NOMO-1 treated with DMSO at 0.1 percent for 48 hours (cell line): ENCODE results near the gene MT2A.

Source experiments
- DNase-seq: peaks from one replicate; lab custom pipeline; 2025; ENCODE audit not compliant: unreplicated experiment; lab: John Stamatoyannopoulos, UW

Gene MT2A

DNA sequence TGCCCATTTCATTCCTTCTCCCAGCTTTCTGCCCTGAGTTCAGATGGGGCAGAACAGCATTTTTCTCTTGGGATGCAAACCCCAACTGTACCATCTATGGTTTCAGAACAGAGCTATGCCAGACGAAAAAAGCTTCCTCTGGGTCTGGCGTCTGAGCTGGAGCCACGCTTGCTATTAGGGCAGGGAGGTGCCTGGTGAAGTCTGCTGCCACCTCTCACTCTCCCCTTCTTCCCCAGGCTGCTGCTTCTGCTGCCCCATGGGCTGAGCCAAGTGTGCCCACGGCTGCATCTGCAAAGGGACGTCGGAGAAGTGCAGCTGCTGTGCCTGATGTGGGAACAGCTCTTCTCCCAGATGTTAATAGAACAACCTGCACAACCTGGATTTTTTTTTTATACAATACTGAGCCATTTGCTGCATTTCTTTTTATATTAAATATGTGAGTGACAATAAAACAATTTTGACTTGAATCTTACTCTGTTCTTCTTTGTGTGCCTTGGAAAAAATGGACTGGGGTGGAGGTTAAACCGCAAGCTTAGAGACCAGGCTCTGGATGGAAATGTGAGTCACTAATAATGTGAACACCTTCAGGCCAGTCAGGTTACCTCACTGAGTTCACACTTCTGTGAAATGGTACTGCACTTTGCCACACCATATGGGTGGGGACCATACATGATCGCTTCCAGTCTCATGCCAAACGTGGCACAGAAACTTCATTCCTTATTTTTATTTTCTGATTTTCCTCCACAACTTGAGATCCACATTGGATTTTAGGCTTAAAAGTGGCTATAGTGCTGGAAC is 28.4 kb downstream of the MT2A start:
- DNase-seq, result no peak

DNA sequence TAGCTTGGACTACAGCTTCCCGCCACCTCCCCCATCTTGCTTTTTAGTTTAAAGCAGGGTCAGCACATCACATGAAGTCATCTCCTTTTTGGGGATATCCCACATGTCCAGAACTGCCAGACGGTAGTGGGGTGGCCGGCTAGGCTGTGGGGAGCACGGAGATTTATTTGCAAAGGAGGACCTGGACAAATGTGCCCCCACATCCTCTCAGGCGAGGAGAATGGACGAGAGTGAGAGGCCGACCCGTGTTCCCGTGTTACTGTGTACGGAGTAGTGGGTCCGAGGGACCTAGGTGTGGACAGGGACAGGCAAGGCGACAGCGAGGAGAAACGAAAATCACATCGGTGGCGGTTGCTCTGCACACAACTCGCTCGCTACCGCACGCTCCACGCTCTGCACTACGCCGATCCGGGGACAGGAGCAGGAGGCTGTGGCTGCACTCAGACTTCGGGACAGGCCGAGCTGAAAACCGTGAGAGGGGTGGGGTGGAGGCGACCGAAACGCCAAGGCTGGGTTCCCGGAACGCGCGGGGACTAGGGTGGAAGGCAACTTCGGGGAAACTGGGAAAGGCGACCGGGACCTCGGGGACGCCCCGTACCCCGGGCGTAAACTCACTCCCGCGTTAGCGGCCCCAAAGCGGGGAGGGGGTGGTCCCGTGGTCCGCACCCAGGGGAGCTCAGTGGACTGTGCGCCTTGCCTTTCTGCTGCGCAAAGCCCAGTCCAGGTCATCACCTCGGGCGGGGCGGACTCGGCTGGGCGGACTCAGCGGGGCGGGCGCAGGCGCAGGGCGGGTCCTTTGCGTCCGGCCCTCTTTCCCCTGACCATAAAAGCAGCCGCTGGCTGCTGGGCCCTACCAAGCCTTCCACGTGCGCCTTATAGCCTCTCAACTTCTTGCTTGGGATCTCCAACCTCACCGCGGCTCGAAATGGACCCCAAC is 29.7 kb downstream of the MT2A start, which contains the start of gene MT1A:
MT1A (plus strand) TSS at position 853 of the 937 bp plus-strand sequence; CDS start at position 926, 73 bp downstream.
- peak; percentile 17 for DNase-seq

DNA sequence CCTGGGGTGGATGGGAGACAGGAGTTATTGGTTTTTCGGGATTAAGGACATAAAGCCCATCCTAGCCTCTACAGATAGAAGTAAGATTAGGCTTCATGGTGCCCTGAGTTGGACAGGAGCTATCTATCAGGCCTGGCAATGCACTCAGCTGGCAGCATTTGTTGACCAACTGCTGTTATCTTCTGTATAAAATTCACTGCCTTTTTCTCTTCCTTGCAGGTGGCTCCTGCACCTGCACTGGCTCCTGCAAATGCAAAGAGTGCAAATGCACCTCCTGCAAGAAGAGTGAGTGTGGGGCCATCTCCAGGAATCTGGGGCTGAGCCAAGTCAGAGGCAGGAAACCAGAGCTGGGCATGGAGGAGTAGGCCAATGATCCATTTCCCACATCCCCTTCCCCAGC is 30.7 kb downstream of the MT2A start:
- DNase-seq, result no peak

DNA sequence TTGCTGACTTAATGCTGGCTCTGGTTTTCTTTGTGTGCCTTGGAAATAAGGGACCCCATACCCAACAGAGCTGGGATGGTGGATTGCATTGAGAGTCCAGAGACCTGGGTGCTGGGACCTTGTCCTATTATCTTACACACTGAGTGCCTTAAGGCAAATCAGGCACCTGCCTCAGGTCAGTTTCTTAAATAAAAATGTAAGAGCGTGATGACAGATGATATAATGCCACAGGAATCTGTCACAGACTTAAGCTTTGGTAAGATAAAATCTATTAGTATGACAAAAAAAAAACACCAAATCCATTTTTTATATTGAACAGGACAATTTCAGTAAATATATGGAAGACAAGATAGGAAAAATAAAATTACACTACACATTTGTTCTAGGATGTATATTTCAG is 31.7 kb downstream of the MT2A start:
- no peak for DNase-seq

DNA sequence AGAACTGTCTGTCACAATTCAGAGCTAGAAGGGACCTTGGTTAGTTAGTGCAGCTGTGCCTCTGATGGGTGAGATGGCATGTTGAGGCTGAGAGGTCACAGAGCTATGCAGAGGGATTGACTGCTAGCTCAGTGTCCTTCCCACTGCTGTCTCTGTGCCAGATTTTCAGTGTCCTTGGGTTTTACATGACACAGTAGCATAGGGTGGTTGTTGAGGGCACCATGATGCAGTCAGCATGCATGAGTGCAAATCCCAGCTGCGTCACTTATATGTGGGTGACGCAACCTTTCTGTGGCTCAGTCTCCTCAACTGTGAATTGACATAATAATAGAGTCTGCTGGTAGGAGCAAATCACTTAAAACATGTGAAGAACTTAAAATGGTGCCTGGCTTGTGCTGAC is 32.8 kb downstream of the MT2A start:
- no peak for DNase-seq

DNA sequence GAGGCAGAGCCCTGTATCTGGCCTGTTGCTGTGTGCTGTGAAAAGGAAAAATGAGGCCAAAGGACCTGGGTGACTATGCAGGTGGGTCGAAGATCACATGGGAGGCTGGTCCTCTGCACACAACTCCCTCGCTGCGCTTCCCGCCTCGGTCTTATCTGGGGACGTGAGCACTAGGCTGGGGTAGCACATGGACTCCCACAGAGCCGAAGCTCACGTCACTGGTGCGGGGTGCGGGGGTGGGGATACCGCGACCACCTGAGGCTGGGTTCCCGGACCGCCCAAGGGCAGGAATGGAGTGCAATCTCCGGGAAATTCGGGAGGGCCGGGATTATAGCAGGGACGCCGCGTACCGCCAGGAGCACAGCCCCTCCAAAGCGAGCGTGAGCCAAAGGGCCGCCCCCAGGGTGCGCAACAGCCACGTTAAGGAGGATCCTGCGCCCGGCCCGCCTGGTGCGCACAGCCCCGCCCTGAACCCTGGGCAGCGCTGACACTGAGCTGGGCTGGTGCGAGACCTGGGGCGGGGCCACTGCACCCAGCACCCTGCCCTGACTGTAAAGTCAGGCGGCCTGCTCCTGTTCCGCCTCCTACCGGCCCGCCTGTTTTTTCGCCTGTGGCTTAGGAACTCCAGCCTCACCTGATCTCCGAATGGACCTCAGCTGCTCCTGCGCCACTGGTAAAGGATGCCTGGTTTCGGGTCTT is 34.8 kb downstream of the MT2A start:
- DNase-seq, result peak; percentile 84

- DNase-seq, result no peak
These were observed 35.4 kb downstream of the MT2A start for GRCh38 chr16:56643833-56644232.

GRCh38 chr16:56645311-56645710 is 36.9 kb downstream of the MT2A start:
- no peak for DNase-seq

GRCh38 chr16:56645838-56646237 is 37.5 kb downstream of the MT2A start:
- DNase-seq, result no peak

- DNase-seq, result no peak
These were observed 39.5 kb downstream of the MT2A start for GRCh38 chr16:56647641-56648431.

- no peak for DNase-seq
These were observed 40.9 kb downstream of the MT2A start for GRCh38 chr16:56649271-56649670.

DNA sequence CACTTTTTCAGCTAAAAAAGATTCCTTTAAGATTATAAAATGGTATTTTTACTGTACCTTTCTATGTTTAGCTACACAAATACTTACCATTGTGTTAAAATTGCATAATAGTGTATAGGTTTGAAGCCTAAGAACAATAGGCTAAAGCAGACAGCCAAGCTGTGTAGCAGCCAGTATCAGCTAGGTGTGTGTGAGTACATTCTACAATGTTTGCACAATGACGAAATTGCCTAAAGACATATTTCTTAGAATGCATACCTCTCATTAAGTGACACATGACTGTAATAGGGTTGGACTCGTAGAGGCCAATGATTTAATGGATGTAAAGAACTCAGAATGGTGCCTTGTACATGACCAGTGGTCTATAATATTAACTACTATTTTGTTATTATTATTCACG is 41.4 kb downstream of the MT2A start:
- no peak for DNase-seq

DNA sequence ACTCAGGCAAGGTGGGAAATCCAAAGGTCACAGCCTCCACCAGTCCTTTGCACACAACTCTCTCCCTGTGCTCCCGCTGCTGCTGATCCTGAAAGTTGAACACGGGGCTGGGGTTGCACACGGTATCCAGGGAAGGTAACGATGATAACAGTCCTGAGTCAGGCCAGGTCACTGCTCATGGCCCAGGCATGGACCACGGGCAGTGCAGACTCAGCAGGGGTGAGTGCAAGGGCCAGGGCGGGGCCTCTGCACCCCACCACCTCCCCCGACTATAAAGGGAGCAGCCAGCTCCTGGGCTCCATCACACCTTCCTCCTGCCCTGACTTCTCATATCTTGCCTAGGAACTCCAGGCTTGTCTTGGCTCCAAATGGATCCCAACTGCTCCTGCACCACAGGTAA is 43.2 kb downstream of the MT2A start, which contains the start of gene MT1B:
MT1B (plus strand) TSS at position 301 of the 400 bp plus-strand sequence; CDS start at position 369, 68 bp downstream.
- no peak for DNase-seq

GRCh38 chr16:56652600-56652999 is 44.2 kb downstream of the MT2A start:
- DNase-seq, result no peak

DNA sequence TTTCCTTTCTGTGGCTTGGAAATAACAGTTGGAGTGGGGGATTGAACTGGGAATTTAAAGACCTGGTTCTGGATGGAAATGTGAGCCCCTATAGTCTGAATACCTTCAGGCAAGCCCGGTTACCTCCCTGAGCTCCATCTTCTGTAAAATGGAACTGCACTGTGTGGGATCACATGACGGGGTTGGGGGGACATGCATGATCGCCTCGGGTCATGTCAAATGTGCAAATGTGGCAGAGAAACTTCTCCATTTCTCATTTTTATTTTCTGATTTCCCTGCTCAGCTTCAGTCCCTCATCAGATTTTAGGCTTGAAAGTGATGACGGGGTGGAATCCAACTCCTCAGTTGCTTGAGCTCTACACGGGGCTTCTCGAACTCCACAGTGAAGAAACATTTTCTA is 44.8 kb downstream of the MT2A start:
- DNase-seq, result no peak

- peak; percentile 74 for DNase-seq
These were observed 49.4 kb downstream of the MT2A start, which contains the start of gene MT1F for GRCh38 chr16:56657555-56658326. Gene MT1F, plus strand, starts transcription at chr16:56657959. Its CDS starts 100 bp downstream, at chr16:56658059.

DNA sequence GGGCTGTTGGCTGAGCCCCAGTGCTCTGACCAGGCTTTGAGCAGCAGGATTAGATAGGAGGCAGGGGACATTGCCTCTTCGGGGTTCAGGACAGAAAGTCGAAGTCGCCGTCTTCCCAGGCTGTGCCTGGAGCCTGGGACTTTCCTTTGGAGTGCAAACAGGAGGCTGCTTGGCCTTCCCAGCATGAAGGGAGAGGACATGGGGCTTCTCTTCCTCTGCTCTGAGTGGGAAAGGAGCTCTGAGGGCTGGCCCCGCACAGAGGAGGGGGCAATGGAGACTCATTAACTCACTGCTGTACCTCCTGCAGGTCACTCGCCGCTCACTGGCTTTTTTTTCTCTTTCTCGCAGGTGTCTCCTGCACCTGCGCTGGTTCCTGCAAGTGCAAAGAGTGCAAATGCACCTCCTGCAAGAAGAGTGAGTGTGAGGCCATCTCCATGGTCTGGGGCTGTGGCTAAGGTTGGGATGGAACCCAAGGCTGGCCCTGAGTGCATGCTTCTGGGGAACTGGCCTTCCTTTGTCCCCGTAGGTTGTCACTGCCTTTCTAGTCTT is 50.0 kb downstream of the MT2A start:
- DNase-seq, result no peak
